Endothelial cell of umbilical vein (primary cell): Measurements from ENCODE around the gene IRF8. TPM values are rescaled to one million over a fixed set of nuclear protein-coding genes. Genes with fewer than 3 reads are reported as not detected.

Experiments used
- BruUV-seq: library from RNA; stranded (reverse); fragments of 400-500 nt; replicated peaks from 2 replicates; lab custom pipeline; 2021; lab: Mats Ljungman, UMichigan
- CTCF ChIA-PET: fragments of 300-600, 350-600 bp; sonication (Branson Sonifier 250); formaldehyde crosslinking; loops from one replicate; lab custom pipeline; 2021; ENCODE audit warnings: antibody characterized with exemption, inconsistent platforms; lab: Charles Lee
- POLR2A ChIA-PET: fragments of 300-600, 350-600 bp; sonication (Branson Sonifier 250); formaldehyde crosslinking; loops from one replicate; lab custom pipeline; 2021; ENCODE audit warnings: antibody characterized with exemption, inconsistent platforms; lab: Charles Lee
- DNase-seq: peaks from one replicate; pipeline ENCODE4 v3.0.0-alpha.2; 2011; ENCODE audit warnings: low read depth, low spot score
- FAIRE-seq: peaks from 2 replicates; lab custom pipeline; 2011; peaks lifted over from hg19 to GRCh38; lab: Jason Lieb, UNC
- H2AFZ ChIP-seq: 2 replicates; pipeline ENCODE4 v1.6.0; 2012; ENCODE audit warnings: low read depth, low read length, control low read depth, inconsistent platforms
- H3K27ac ChIP-seq: 2 replicates; pipeline ENCODE4 v1.5.1; 2011; ENCODE audit warnings: low read depth, mild to moderate bottlenecking, control low read depth, low read length, moderate library complexity; ENCODE audit not compliant: insufficient read depth
- H3K27me3 ChIP-seq, 2 experiments: 2 replicates each; pipeline versions ENCODE4 v1.6.0 to v1.6.1; 2011; ENCODE audit warnings: low read length in 2 of 2, mixed read lengths in 1 of 2; ENCODE audit not compliant: control insufficient read depth in 2 of 2, insufficient read depth in 2 of 2
- H3K36me3 ChIP-seq, 2 experiments: 2 replicates in 1 of 2; 3 replicates in 1 of 2; pipeline ENCODE4 v1.5.1; 2011; ENCODE audit warnings: low read length in 2 of 2, mild to moderate bottlenecking in 1 of 2, moderate library complexity in 1 of 2; ENCODE audit not compliant: control insufficient read depth in 2 of 2, insufficient read depth in 2 of 2; ENCODE audit errors: extremely low read depth in 1 of 2
- H3K4me1 ChIP-seq: 3 replicates; pipeline ENCODE4 v1.5.1; 2011; ENCODE audit warnings: mild to moderate bottlenecking, low read length; ENCODE audit not compliant: control insufficient read depth, insufficient read depth; ENCODE audit errors: extremely low read depth
- H3K4me2 ChIP-seq: 2 replicates; pipeline ENCODE4 v1.6.1; 2011; ENCODE audit warnings: low read length, control low read depth, mixed read lengths; ENCODE audit not compliant: insufficient read depth
- H3K4me3 ChIP-seq, 3 experiments: fragments of 200-600 bp in 1 of 3; sonication (generic), shearing (Covaris generic) in 1 of 3; replicated peaks in 1 of 3; 2 replicates each; pipeline ENCODE4 v1.5.1; 2011 to 2016; ENCODE audit warnings: control low read depth in 3 of 3, low read length in 3 of 3, mild to moderate bottlenecking in 2 of 3, inconsistent platforms in 1 of 3, low read depth in 1 of 3, moderate library complexity in 1 of 3; ENCODE audit not compliant: insufficient read depth in 1 of 3
- H3K79me2 ChIP-seq: 2 replicates; pipeline ENCODE4 v1.6.0; 2012; ENCODE audit warnings: low read length, inconsistent platforms; ENCODE audit not compliant: control insufficient read depth, insufficient read depth
- H3K9ac ChIP-seq: replicated peaks from 2 replicates; pipeline ENCODE3; 2011; ENCODE audit warnings: low read length, control low read depth; ENCODE audit not compliant: insufficient read depth; ENCODE audit errors: extremely low read depth
- H3K9me1 ChIP-seq: replicated peaks from 3 replicates; pipeline ENCODE4 v1.6.0; 2011; ENCODE audit warnings: mild to moderate bottlenecking, low read length; ENCODE audit not compliant: control insufficient read depth, insufficient read depth; ENCODE audit errors: extremely low read depth
- H3K9me3 ChIP-seq: replicated peaks from 2 replicates; pipeline ENCODE4 v1.5.1; 2012; ENCODE audit warnings: low read length, inconsistent platforms; ENCODE audit not compliant: control insufficient read depth, insufficient read depth
- H4K20me1 ChIP-seq: replicated peaks from 2 replicates; pipeline ENCODE3; 2011; ENCODE audit warnings: mild to moderate bottlenecking, low read length; ENCODE audit not compliant: control insufficient read depth, insufficient read depth; ENCODE audit errors: extremely low read depth
- EZH2 ChIP-seq: IDR thresholded peaks from 2 replicates; pipeline ENCODE4 v1.6.1; 2012; ENCODE audit warnings: borderline replicate concordance, low read depth, mild to moderate bottlenecking, moderate library complexity, low read length, inconsistent platforms; ENCODE audit not compliant: severe bottlenecking
- FOS ChIP-seq: IDR thresholded peaks from 2 replicates; pipeline ENCODE4 v1.6.1; 2011; ENCODE audit warnings: mild to moderate bottlenecking, low read length, moderate library complexity, borderline replicate concordance; ENCODE audit not compliant: insufficient read depth
- GATA2 ChIP-seq: IDR thresholded peaks from 2 replicates; pipeline ENCODE4 v1.7.0; 2011; ENCODE audit warnings: low read depth, mild to moderate bottlenecking, moderate library complexity, mixed read lengths, low read length; ENCODE audit not compliant: insufficient read length, insufficient read depth
- JUN ChIP-seq: IDR thresholded peaks from 2 replicates; pipeline ENCODE4 v1.6.1; 2011; ENCODE audit warnings: borderline replicate concordance, low read depth; ENCODE audit not compliant: insufficient read length, insufficient read depth
- MYC ChIP-seq: IDR thresholded peaks from one replicate; pipeline ENCODE4 v1.6.1; 2011; ENCODE audit warnings: mild to moderate bottlenecking, low read depth, low read length
- POLR2A ChIP-seq: IDR thresholded peaks from 2 replicates; pipeline ENCODE4 v1.6.1; 2012; ENCODE audit warnings: low read depth, mild to moderate bottlenecking, control low read depth, low read length
- POLR2AphosphoS5 ChIP-seq: IDR thresholded peaks from 2 replicates; pipeline ENCODE4 v1.6.1; 2012; ENCODE audit warnings: low read depth, mild to moderate bottlenecking, control low read depth, low read length, moderate library complexity; ENCODE audit not compliant: insufficient read depth
- dilution Hi-C: fragments of 300-500 bp; cut with MboI; formaldehyde crosslinking; loops from one replicate; pipeline ENCODE4 v1.15.0; 2019; ENCODE audit warnings: low sequenced_read_pairs; ENCODE audit not compliant: extremely low pct_ligation_motif_present
- intact Hi-C: fragments of 100-400 bp; cut with micrococcal nuclease; formaldehyde crosslinking; loops from one replicate; pipeline ENCODE4 v1.10.0; 2022
- polyA plus RNA-seq, 4 experiments: library from polyadenylated mRNA; depleted of rRNA in 3 of 4; stranded (reverse) in 3 of 4; unstranded in 1 of 4; fragments of >200 nt; gene quantifications; 2 replicates each; pipeline versions ENCODE4 v1.2.1 to v1.2.3, GENCODE V29; 2011 to 2012; ENCODE audit warnings: missing spikeins in 1 of 4
- total RNA-seq: library from RNA; stranded (reverse); gene quantifications from 2 replicates; pipeline ENCODE4 v1.2.3, GENCODE V29; 2021
- TF ChIP-seq, protein P1 (sequence below): IDR thresholded peaks from 2 replicates; pipeline ENCODE4 v1.6.1; 2011; ENCODE audit not compliant: insufficient read depth, insufficient read length
- TF ChIP-seq, protein P2 (sequence below), 2 donors: IDR thresholded peaks; 1 replicate in 1 of 2; 2 replicates in 1 of 2; pipeline ENCODE4 v1.5.1; 2011; ENCODE audit warnings: low read length in 2 of 2, mild to moderate bottlenecking in 2 of 2, moderate library complexity in 2 of 2, control low read depth in 1 of 2, inconsistent platforms in 1 of 2, low read depth in 1 of 2; ENCODE audit not compliant: insufficient read depth in 1 of 2; ENCODE audit errors: extremely low read depth in 1 of 2

IRF8 gene
- total and polyA plus RNA-seq, 2 donors (not counting 3 experiments of a cell fraction or from before 2014, with no cell fraction given): not detected

DNA sequence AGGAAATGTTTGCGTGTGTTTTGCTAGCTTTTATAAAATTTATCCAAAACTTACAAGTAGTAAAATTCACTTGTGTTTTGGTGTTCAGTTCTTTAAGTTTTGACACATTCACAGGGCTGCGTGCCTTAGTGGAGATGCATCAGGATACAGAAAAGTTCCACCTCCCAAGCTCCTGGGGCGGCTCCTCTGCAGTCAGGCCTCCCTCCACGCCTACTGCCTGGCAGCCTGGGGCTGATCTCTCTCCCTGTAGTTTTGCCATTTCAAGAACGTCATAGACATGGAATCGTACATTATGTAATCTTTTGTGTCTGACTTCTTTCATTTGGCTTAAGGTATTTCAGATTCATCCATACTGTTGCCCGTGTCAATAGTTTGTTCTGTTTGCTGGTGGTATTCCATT, 27.2 kb upstream of the IRF8 start:
- DNase-seq (no peak), FAIRE-seq (no peak)
- ChIA-PET CTCF (no interaction called here), POLR2A (no interaction called here)
- Histone ChIP-seq H3K79me2 (no peaks in the 10 kb centered on the region), H3K9me3 (no peaks in the 10 kb centered on the region), H3K4me1 (no peaks in the 10 kb centered on the region), H3K4me2 (no peak overlapping the region), H3K9me1 (no peaks in the 10 kb centered on the region), H3K36me3 (no peaks in the 10 kb centered on the region), H4K20me1 (no peaks in the 10 kb centered on the region), H3K4me3 (no peak overlapping the region), H3K27ac (no peak overlapping the region), H3K9ac (no peak overlapping the region), H2AFZ (no peak overlapping the region), H3K27me3 (peaks cover 13 to 18% of the 10 kb centered on the region in 2 experiments)
- dilution Hi-C loops (no loop called here), intact Hi-C loops (no loop called here)
- BruUV-seq: no TSS peak
- no peak for TF ChIP-seq POLR2AphosphoS5
- TF ChIP-seq, protein P1, sequence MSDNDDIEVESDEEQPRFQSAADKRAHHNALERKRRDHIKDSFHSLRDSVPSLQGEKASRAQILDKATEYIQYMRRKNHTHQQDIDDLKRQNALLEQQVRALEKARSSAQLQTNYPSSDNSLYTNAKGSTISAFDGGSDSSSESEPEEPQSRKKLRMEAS: no peak
- no peak for TF ChIP-seq GATA2
- no peak for TF ChIP-seq FOS
- TF ChIP-seq MYC: no peak
- TF ChIP-seq POLR2A: no peak
- no peak for TF ChIP-seq JUN
- TF ChIP-seq, protein P2, sequence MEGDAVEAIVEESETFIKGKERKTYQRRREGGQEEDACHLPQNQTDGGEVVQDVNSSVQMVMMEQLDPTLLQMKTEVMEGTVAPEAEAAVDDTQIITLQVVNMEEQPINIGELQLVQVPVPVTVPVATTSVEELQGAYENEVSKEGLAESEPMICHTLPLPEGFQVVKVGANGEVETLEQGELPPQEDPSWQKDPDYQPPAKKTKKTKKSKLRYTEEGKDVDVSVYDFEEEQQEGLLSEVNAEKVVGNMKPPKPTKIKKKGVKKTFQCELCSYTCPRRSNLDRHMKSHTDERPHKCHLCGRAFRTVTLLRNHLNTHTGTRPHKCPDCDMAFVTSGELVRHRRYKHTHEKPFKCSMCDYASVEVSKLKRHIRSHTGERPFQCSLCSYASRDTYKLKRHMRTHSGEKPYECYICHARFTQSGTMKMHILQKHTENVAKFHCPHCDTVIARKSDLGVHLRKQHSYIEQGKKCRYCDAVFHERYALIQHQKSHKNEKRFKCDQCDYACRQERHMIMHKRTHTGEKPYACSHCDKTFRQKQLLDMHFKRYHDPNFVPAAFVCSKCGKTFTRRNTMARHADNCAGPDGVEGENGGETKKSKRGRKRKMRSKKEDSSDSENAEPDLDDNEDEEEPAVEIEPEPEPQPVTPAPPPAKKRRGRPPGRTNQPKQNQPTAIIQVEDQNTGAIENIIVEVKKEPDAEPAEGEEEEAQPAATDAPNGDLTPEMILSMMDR (IDR thresholded peaks at IDR 0.05; ENCODE audit: extremely low read depth in 1 of 2, insufficient read depth in 1 of 2, low read depth in 1 of 2, low read length in 2 of 2): no peak
- TF ChIP-seq EZH2: no peak
